HepG2 (cell line): ENCODE data around the gene KCNMA1. TPM values are rescaled to one million over a fixed set of nuclear protein-coding genes. Genes with fewer than 3 reads are reported as not detected.

Experiments used
- ATAC-seq: fragments of 200-7000 bp; cut with Tn5 transposase; 3 replicates; pipeline ENCODE4 v1.9.1; 2020; ENCODE audit warnings: mild to moderate bottlenecking, moderate library complexity
- BruUV-seq: library from RNA; stranded (reverse); fragments of 400-500 nt; replicated peaks from 2 replicates; lab custom pipeline; 2021; lab: Mats Ljungman, UMichigan
- CTCF ChIA-PET: fragments of 300-600 bp; formaldehyde crosslinking; extraction: SDS; loops from one replicate; lab custom pipeline; 2021; ENCODE audit warnings: low total read pairs, inconsistent platforms, low intra/inter-chr PET ratio; lab: Yijun Ruan, JAX
- POLR2A ChIA-PET: fragments of 350-600 bp; sonication (Branson Sonifier 250); formaldehyde crosslinking; loops from one replicate; lab custom pipeline; 2020; ENCODE audit warnings: antibody characterized with exemption, inconsistent platforms; lab: Yijun Ruan, JAX
- DNase-seq: peaks from one replicate; pipeline ENCODE4 v3.0.0-alpha.2; 2015; ENCODE audit warnings: low spot score
- FAIRE-seq: peaks from 3 replicates; lab custom pipeline; 2011; peaks lifted over from hg19 to GRCh38; lab: Jason Lieb, UNC
- H2AFZ ChIP-seq: one replicate; pipeline ENCODE4 v1.6.1; 2011; ENCODE audit warnings: low read length, inconsistent platforms
- H3K27ac ChIP-seq: fragments of 300-600 bp; 3 replicates; pipeline ENCODE4 v1.8.0; 2011; ENCODE audit warnings: mixed run types, mild to moderate bottlenecking, mixed read lengths, low read length, inconsistent platforms; ENCODE audit not compliant: insufficient read depth; ENCODE audit errors: extremely low read length
- H3K27me3 ChIP-seq, 2 experiments: fragments of 200-600 bp in 1 of 2; 2 replicates in 1 of 2; 3 replicates in 1 of 2; pipeline versions ENCODE4 v1.6.0 to v1.8.0; 2011; ENCODE audit warnings: low read length in 2 of 2, mild to moderate bottlenecking in 2 of 2, moderate library complexity in 2 of 2, inconsistent platforms in 1 of 2; ENCODE audit not compliant: insufficient read depth in 2 of 2, control insufficient read depth in 1 of 2
- H3K36me3 ChIP-seq, 2 experiments: fragments of 200-600 bp in 1 of 2; replicated peaks in 1 of 2; 2 replicates in 1 of 2; 3 replicates in 1 of 2; pipeline versions ENCODE4 v1.5.1 to v1.8.0; 2011; ENCODE audit warnings: low read length in 2 of 2, inconsistent platforms in 1 of 2; ENCODE audit not compliant: insufficient read depth in 2 of 2, control insufficient read depth in 1 of 2
- H3K4me1 ChIP-seq: 2 replicates; pipeline ENCODE4 v1.5.1; 2012; ENCODE audit warnings: low read length, inconsistent platforms; ENCODE audit not compliant: insufficient read depth
- H3K4me2 ChIP-seq: 2 replicates; pipeline ENCODE4 v1.6.0; 2011; ENCODE audit warnings: low read depth, low read length, inconsistent platforms
- H3K4me3 ChIP-seq, 3 experiments: fragments of 200-600 bp in 1 of 3; sonication (generic), shearing (Covaris generic) in 1 of 3; replicated peaks in 1 of 3; 2 replicates each; pipeline ENCODE4 v1.5.1; 2011 to 2016; ENCODE audit warnings: low read length in 3 of 3, inconsistent platforms in 2 of 3, low read depth in 2 of 3, mild to moderate bottlenecking in 2 of 3, control low read depth in 1 of 3, mixed read lengths in 1 of 3; ENCODE audit not compliant: insufficient read depth in 1 of 3
- H3K79me2 ChIP-seq: one replicate; pipeline ENCODE4 v1.6.1; 2011; ENCODE audit warnings: low read length, inconsistent platforms; ENCODE audit not compliant: insufficient read depth
- H3K9ac ChIP-seq: 2 replicates; pipeline ENCODE4 v1.6.0; 2011; ENCODE audit warnings: mild to moderate bottlenecking, low read depth, low read length, inconsistent platforms; ENCODE audit not compliant: insufficient read depth
- H3K9me3 ChIP-seq: 2 replicates; pipeline ENCODE4 v1.5.1; 2012; ENCODE audit warnings: mild to moderate bottlenecking, low read length
- H4K20me1 ChIP-seq: 2 replicates; pipeline ENCODE4 v1.6.0; 2011; ENCODE audit warnings: inconsistent platforms, mild to moderate bottlenecking, low read length, moderate library complexity; ENCODE audit not compliant: insufficient read depth
- ARID2 ChIP-seq: sonication (generic); formaldehyde crosslinking; IDR thresholded peaks from 2 replicates; pipeline ENCODE4 v1.8.1; 2022; ENCODE audit warnings: mild to moderate bottlenecking, missing genetic modification reagents, borderline replicate concordance
- NFKB2 ChIP-seq: sonication (generic); formaldehyde crosslinking; IDR thresholded peaks from 2 replicates; pipeline ENCODE4 v1.4.0; 2020; ENCODE audit warnings: missing genetic modification reagents, borderline replicate concordance
- SIX1 ChIP-seq: sonication (generic); formaldehyde crosslinking; IDR thresholded peaks from 2 replicates; pipeline ENCODE4 v1.4.0; 2020; ENCODE audit warnings: missing genetic modification reagents, borderline replicate concordance
- TEF ChIP-seq: sonication (generic); formaldehyde crosslinking; IDR thresholded peaks from 2 replicates; pipeline ENCODE4 v1.5.0; 2020; ENCODE audit warnings: missing genetic modification reagents
- U2AF2 ChIP-seq: fragments of 200-400 bp; formaldehyde crosslinking; IDR thresholded peaks from 2 replicates; pipeline ENCODE4 v1.6.1; 2017; ENCODE audit warnings: low read depth, mild to moderate bottlenecking, low read length
- ZBTB46 ChIP-seq: sonication (generic); formaldehyde crosslinking; IDR thresholded peaks from 2 replicates; pipeline ENCODE4 v1.4.0; 2020; ENCODE audit warnings: mild to moderate bottlenecking, missing genetic modification reagents, borderline replicate concordance
- ZMYM3 ChIP-seq: sonication (generic); formaldehyde crosslinking; IDR thresholded peaks from 2 replicates; pipeline ENCODE4 v1.5.1; 2020; ENCODE audit warnings: mild to moderate bottlenecking, missing genetic modification reagents
- ZNF263 ChIP-seq: sonication (generic); formaldehyde crosslinking; IDR thresholded peaks from 2 replicates; pipeline ENCODE4 v1.4.0; 2020; ENCODE audit warnings: missing genetic modification reagents
- ZNF280D ChIP-seq: sonication (generic); formaldehyde crosslinking; IDR thresholded peaks from 2 replicates; pipeline ENCODE4 v1.5.1; 2020; ENCODE audit warnings: mild to moderate bottlenecking, missing genetic modification reagents
- ZNF282 ChIP-seq: fragments of 450-650 bp; IDR thresholded peaks from 2 replicates; pipeline ENCODE4 v1.6.1; 2018; ENCODE audit not compliant: partially characterized antibody
- ZSCAN12 ChIP-seq: sonication (generic); formaldehyde crosslinking; IDR thresholded peaks from 2 replicates; pipeline ENCODE4 v1.9.0; 2021; ENCODE audit warnings: mild to moderate bottlenecking, missing genetic modification reagents
- WGBS: methylation state at CpG from one replicate; pipeline ENCODE4 v1.1.6; 2017; ENCODE audit warnings: low lambda C conversion rate; 5-methylcytosine and 5-hydroxymethylcytosine counted together
- in situ Hi-C: cut with HindIII; loops from 2 replicates; pipeline ENCODE4 v1.10.0; 2017; ENCODE audit warnings: low pct_unique_long_range_greater_than_20kb; ENCODE audit not compliant: extremely low pct_ligation_motif_present
- intact Hi-C: fragments of 100-400 bp; cut with micrococcal nuclease; formaldehyde crosslinking; loops from one replicate; pipeline ENCODE4 v1.10.0; 2022; ENCODE audit not compliant: unreplicated experiment
- polyA plus RNA-seq, 8 experiments: library from polyadenylated mRNA; depleted of rRNA in 3 of 8; stranded (reverse) in 7 of 8; unstranded in 1 of 8; fragments of >200 nt; fragmentation: Illumina TruSeq in 4 of 8; extraction: Trizol in 4 of 8; gene quantifications; 2 replicates each; pipeline versions ENCODE4 v1.2.1 to v1.2.3, GENCODE V29; 2011 to 2016; ENCODE audit warnings: low read depth in 4 of 8, missing spikeins in 1 of 8, mixed read lengths in 1 of 8; ENCODE audit not compliant: insufficient read depth in 1 of 8
- total RNA-seq, 5 experiments: library from RNA; depleted of rRNA; stranded (reverse); fragments of >200 nt; fragmentation: Illumina TruSeq; extraction: Trizol; gene quantifications; 2 replicates each; pipeline ENCODE4 v1.2.3, GENCODE V29; 2016; ENCODE audit warnings: low read depth in 1 of 5

KCNMA1 gene
- total and polyA plus RNA-seq, 2 of the 13 experiments (the other 11 are each of a cell fraction or from before 2014, with no cell fraction given) = 0.02 TPM; not detected in 1

GRCh38 chr10:77350134-77350533 lies 287.5 kb downstream of the KCNMA1 start (continued):
- TF ChIP-seq ZNF280D (CRISPR knock-in tag) (no peak), ZNF282 (no peak), ZSCAN12 (CRISPR knock-in tag) (no peak), ARID2 (no peak), ZMYM3 (CRISPR knock-in tag) (no peak), ZBTB46 (CRISPR knock-in tag) (no peak), NFKB2 (CRISPR knock-in tag) (no peak)

- Histone ChIP-seq H3K27me3 (no peaks in the 10 kb centered on the region), H3K27ac (no peak overlapping the region), H3K4me3 (no peak overlapping the region), H3K79me2 (no peaks in the 10 kb centered on the region), H3K9me3 (no peaks in the 10 kb centered on the region), H3K36me3 (no peaks in the 10 kb centered on the region), H3K4me1 (no peaks in the 10 kb centered on the region), H2AFZ (no peak overlapping the region), H3K4me2 (no peak overlapping the region), H4K20me1 (no peaks in the 10 kb centered on the region), H3K9ac (no peak overlapping the region)
- ChIA-PET POLR2A (no interaction called here), CTCF (no interaction called here)
- in situ Hi-C loops (no loop called here), intact Hi-C loops (no loop called here)
- FAIRE-seq = no peak
- ATAC-seq = no peak
- BruUV-seq = no TSS peak
- DNase-seq = no peak
- 30% methylated on average over 2 of the region's 2 CpGs for WGBS
- TF ChIP-seq TEF = no peak
- no peak for TF ChIP-seq SIX1 (CRISPR knock-in tag)
- no peak for TF ChIP-seq ZNF263
- no peak for TF ChIP-seq U2AF2
These were observed 288.4 kb downstream of the KCNMA1 start for GRCh38 chr10:77349226-77349625.
